GM21381 (cell line): ENCODE data around the gene ATP8B2.

Source experiments
- ATAC-seq: cut with Tn5 transposase; IDR thresholded peaks from one replicate; pipeline ENCODE4 v1.9.1; 2021; ENCODE audit warnings: mild to moderate bottlenecking, moderate library complexity; ENCODE audit not compliant: unreplicated experiment

The ATP8B2 gene

GRCh38 chr1:154386643-154387352 is 61.5 kb downstream of the ATP8B2 start:
- ATAC-seq, result no peak

GRCh38 chr1:154391086-154391770 is 65.9 kb downstream of the ATP8B2 start:
- ATAC-seq, result no peak

- no peak for ATAC-seq
These were observed 72.8 kb downstream of the ATP8B2 start for GRCh38 chr1:154398141-154398540.

- ATAC-seq, result no peak
These were observed 73.4 kb downstream of the ATP8B2 start for GRCh38 chr1:154398678-154399077.

GRCh38 chr1:154400381-154400801 is 75.1 kb downstream of the ATP8B2 start:
- no peak for ATAC-seq
